ENCODE measurements around the gene STAC2.

DNA sequence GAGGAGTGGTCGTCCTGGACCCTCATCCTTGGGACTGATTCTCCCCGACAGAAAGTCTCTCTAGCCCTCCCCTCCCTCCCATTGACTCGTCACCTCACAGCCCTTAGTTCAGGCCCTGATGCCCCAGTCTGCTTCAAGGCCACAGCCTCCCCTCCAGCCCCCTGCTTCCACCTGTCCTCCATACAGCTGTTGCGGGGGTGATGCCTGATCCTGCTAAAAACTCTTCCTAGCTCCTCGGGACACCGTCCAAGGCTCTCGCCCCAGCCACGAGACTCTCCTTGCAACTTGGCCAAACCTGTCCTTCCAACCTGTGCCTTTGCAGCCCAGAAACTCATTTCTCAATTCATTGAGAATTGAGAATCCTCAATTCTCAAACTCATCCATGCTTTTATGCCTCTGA, 6.8 kb downstream of the STAC2 start:
- TF ChIP-seq, protein P1, sequence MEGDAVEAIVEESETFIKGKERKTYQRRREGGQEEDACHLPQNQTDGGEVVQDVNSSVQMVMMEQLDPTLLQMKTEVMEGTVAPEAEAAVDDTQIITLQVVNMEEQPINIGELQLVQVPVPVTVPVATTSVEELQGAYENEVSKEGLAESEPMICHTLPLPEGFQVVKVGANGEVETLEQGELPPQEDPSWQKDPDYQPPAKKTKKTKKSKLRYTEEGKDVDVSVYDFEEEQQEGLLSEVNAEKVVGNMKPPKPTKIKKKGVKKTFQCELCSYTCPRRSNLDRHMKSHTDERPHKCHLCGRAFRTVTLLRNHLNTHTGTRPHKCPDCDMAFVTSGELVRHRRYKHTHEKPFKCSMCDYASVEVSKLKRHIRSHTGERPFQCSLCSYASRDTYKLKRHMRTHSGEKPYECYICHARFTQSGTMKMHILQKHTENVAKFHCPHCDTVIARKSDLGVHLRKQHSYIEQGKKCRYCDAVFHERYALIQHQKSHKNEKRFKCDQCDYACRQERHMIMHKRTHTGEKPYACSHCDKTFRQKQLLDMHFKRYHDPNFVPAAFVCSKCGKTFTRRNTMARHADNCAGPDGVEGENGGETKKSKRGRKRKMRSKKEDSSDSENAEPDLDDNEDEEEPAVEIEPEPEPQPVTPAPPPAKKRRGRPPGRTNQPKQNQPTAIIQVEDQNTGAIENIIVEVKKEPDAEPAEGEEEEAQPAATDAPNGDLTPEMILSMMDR (IDR thresholded peaks at IDR 0.05; ENCODE audit: low read depth, low read length, poor library complexity, severe bottlenecking) = no peak
- no peak for TF ChIP-seq EZH2phosphoT487 (IDR thresholded peaks at IDR 0.05; ENCODE audit: borderline replicate concordance, low read length)

All from DOHH2 (cell line).